SK-N-SH treated with all-trans-retinoic acid at 6 μM for 48 hours (cell line): ENCODE measurements around the gene TMEM143.

ENCODE experiments used
- ARNTL ChIP-seq: fragments of 450-650 bp; formaldehyde crosslinking; IDR thresholded peaks from 2 replicates; pipeline ENCODE4 v1.5.0; 2020; ENCODE audit warnings: low read depth, mild to moderate bottlenecking, moderate library complexity, borderline replicate concordance
- CREB5 ChIP-seq: fragments of 250-450 bp; sonication (Bioruptor Pico); IDR thresholded peaks from 2 replicates; pipeline ENCODE4 v1.5.1; 2020; ENCODE audit warnings: low read depth, mild to moderate bottlenecking, moderate library complexity
- ESRRG ChIP-seq: fragments of 250-450 bp; sonication (Bioruptor Pico); IDR thresholded peaks from 2 replicates; pipeline ENCODE4 v1.6.1; 2021; ENCODE audit warnings: mild to moderate bottlenecking
- TSHZ2 ChIP-seq: fragments of 250-450 bp; sonication (Bioruptor Pico); IDR thresholded peaks from 2 replicates; pipeline ENCODE4 v1.5.0; 2020; ENCODE audit warnings: mild to moderate bottlenecking, moderate library complexity
- ZFP3 ChIP-seq: fragments of 250-450 bp; sonication (Bioruptor Pico); IDR thresholded peaks from 2 replicates; pipeline ENCODE4 v1.5.0; 2020; ENCODE audit warnings: mild to moderate bottlenecking, moderate library complexity
- ZFP30 ChIP-seq: fragments of 450-650 bp; formaldehyde crosslinking; IDR thresholded peaks from 2 replicates; pipeline ENCODE4 v1.5.0; 2022; ENCODE audit warnings: mild to moderate bottlenecking, moderate library complexity
- TF ChIP-seq, protein P1 (sequence below): fragments of 250-450 bp; sonication (Bioruptor Pico); IDR thresholded peaks from 2 replicates; pipeline ENCODE4 v1.8.0; 2020; ENCODE audit warnings: mild to moderate bottlenecking, moderate library complexity, borderline replicate concordance
- TF ChIP-seq, protein P2 (sequence below): fragments of 250-450 bp; sonication (Bioruptor Pico); IDR thresholded peaks from 2 replicates; pipeline ENCODE4 v1.5.1; 2021; ENCODE audit warnings: mild to moderate bottlenecking, moderate library complexity
- TF ChIP-seq, protein P3 (sequence below): fragments of 250-450 bp; sonication (Bioruptor Pico); IDR thresholded peaks from 2 replicates; pipeline ENCODE4 v1.8.0; 2021; ENCODE audit warnings: low read depth, mild to moderate bottlenecking, moderate library complexity, borderline replicate concordance

DNA sequence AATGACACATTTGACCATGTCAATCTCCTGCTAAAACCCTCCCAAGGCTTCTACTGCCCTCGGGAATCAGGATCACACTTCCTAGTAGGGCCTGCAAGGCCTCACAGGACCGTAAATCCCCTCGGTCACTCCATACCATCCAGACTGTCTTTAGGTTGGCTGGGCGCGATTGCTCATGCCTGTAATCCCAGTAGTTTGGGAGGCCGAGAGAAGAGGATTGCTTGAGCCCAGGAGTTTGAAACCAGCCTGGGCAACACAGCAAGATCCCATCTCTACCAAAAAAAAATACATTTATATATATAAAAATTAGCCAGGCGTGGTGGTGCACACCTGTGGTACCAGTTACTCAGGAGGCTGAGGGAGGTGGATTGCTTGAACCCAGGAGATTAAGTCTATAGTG lies 15.0 kb downstream of the TMEM143 start:
- TF ChIP-seq CREB5 (no peak), ARNTL (CRISPR knock-in tag) (no peak), ZFP3 (CRISPR knock-in tag) (no peak), TSHZ2 (CRISPR knock-in tag) (no peak), ESRRG (CRISPR knock-in tag) (no peak), ZFP30 (CRISPR knock-in tag) (no peak)
- TF ChIP-seq, protein P1, sequence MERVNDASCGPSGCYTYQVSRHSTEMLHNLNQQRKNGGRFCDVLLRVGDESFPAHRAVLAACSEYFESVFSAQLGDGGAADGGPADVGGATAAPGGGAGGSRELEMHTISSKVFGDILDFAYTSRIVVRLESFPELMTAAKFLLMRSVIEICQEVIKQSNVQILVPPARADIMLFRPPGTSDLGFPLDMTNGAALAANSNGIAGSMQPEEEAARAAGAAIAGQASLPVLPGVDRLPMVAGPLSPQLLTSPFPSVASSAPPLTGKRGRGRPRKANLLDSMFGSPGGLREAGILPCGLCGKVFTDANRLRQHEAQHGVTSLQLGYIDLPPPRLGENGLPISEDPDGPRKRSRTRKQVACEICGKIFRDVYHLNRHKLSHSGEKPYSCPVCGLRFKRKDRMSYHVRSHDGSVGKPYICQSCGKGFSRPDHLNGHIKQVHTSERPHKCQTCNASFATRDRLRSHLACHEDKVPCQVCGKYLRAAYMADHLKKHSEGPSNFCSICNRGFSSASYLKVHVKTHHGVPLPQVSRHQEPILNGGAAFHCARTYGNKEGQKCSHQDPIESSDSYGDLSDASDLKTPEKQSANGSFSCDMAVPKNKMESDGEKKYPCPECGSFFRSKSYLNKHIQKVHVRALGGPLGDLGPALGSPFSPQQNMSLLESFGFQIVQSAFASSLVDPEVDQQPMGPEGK (CRISPR knock-in tag) = no peak
- TF ChIP-seq, protein P2, sequence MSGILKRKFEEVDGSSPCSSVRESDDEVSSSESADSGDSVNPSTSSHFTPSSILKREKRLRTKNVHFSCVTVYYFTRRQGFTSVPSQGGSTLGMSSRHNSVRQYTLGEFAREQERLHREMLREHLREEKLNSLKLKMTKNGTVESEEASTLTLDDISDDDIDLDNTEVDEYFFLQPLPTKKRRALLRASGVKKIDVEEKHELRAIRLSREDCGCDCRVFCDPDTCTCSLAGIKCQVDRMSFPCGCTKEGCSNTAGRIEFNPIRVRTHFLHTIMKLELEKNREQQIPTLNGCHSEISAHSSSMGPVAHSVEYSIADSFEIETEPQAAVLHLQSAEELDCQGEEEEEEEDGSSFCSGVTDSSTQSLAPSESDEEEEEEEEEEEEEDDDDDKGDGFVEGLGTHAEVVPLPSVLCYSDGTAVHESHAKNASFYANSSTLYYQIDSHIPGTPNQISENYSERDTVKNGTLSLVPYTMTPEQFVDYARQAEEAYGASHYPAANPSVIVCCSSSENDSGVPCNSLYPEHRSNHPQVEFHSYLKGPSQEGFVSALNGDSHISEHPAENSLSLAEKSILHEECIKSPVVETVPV (CRISPR knock-in tag) = no peak
- TF ChIP-seq, protein P3, sequence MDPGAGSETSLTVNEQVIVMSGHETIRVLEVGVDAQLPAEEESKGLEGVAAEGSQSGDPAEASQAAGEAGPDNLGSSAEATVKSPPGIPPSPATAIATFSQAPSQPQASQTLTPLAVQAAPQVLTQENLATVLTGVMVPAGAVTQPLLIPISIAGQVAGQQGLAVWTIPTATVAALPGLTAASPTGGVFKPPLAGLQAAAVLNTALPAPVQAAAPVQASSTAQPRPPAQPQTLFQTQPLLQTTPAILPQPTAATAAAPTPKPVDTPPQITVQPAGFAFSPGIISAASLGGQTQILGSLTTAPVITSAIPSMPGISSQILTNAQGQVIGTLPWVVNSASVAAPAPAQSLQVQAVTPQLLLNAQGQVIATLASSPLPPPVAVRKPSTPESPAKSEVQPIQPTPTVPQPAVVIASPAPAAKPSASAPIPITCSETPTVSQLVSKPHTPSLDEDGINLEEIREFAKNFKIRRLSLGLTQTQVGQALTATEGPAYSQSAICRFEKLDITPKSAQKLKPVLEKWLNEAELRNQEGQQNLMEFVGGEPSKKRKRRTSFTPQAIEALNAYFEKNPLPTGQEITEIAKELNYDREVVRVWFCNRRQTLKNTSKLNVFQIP (CRISPR knock-in tag) = no peak
